Nephron progenitor cell (in vitro differentiated cells): ENCODE measurements around the gene RAD21L1.
"Not testable (repeated sequence)": the region's sequence is repeated elsewhere in the genome, so short reads cannot be mapped to it uniquely, and the experiment has no call there.

Experiments used
- DNase-seq: peaks from one replicate; pipeline ENCODE4 v3.0.0; 2021
- H3K27ac Mint-ChIP-seq: 2 replicates; pipeline ENCODE4 v1.8.0; 2021; ENCODE audit warnings: mild to moderate bottlenecking, moderate library complexity, mixed read lengths
- H3K27me3 Mint-ChIP-seq: 2 replicates; pipeline ENCODE4 v1.8.0; 2021; ENCODE audit warnings: mild to moderate bottlenecking, low read depth, mixed read lengths; ENCODE audit not compliant: poor library complexity
- H3K36me3 Mint-ChIP-seq: 2 replicates; pipeline ENCODE4 v1.8.0; 2021; ENCODE audit warnings: low read depth, mixed read lengths
- H3K4me1 Mint-ChIP-seq: 2 replicates; pipeline ENCODE4 v1.8.0; 2021; ENCODE audit warnings: mixed read lengths
- H3K4me3 Mint-ChIP-seq: 2 replicates; pipeline ENCODE4 v1.8.0; 2021; ENCODE audit warnings: mild to moderate bottlenecking, moderate library complexity, mixed read lengths
- H3K9me3 Mint-ChIP-seq: 2 replicates; pipeline ENCODE4 v1.8.0; 2021; ENCODE audit warnings: mild to moderate bottlenecking, moderate library complexity, mixed read lengths
- CTCF ChIP-seq: fragments of 200-600 bp; sonication (generic); IDR thresholded peaks from 2 replicates; pipeline ENCODE4 v1.5.0; 2021; ENCODE audit warnings: antibody characterized with exemption

RAD21L1 gene

GRCh38 chr20:1242530-1242929 lies 16.7 kb downstream of the RAD21L1 start:
- no peak for TF ChIP-seq CTCF
- DNase-seq, result no peak
- Mint-ChIP-seq H3K27me3 (peaks cover 4% of the 10 kb centered on the region), H3K27ac (no peak overlapping the region), H3K4me1 (peaks cover 17% of the 10 kb centered on the region), H3K9me3 (no peaks in the 10 kb centered on the region), H3K4me3 (no peak overlapping the region), H3K36me3 (no peaks in the 10 kb centered on the region)

- Mint-ChIP-seq H3K27ac (no peak overlapping the region), H3K4me3 (no peak overlapping the region), H3K4me1 (peaks cover 12% of the 10 kb centered on the region), H3K9me3 (no peaks in the 10 kb centered on the region), H3K36me3 (no peaks in the 10 kb centered on the region), H3K27me3 (no peaks in the 10 kb centered on the region)
- no peak for DNase-seq
- no peak for TF ChIP-seq CTCF
Observed at GRCh38 chr20:1245578-1245977, 19.7 kb downstream of the RAD21L1 start.

GRCh38 chr20:1247689-1248088 lies 21.8 kb downstream of the RAD21L1 start:
- no peak for DNase-seq
- Mint-ChIP-seq H3K27me3 (no peaks in the 10 kb centered on the region), H3K4me3 (no peak overlapping the region), H3K27ac (no peak overlapping the region), H3K4me1 (no peaks in the 10 kb centered on the region), H3K36me3 (no peaks in the 10 kb centered on the region), H3K9me3 (no peaks in the 10 kb centered on the region)
- no peak for TF ChIP-seq CTCF

GRCh38 chr20:1250282-1250681 lies 24.4 kb downstream of the RAD21L1 start:
- H3K4me3 Mint-ChIP-seq, result not testable (repeated sequence)

GRCh38 chr20:1252416-1252815 lies 26.6 kb downstream of the RAD21L1 start:
- no peak overlapping the region for H3K4me3 Mint-ChIP-seq
- no peak for DNase-seq
- no peaks in the 10 kb centered on the region for H3K4me1 Mint-ChIP-seq
- H3K9me3 Mint-ChIP-seq, result peaks cover 8% of the 10 kb centered on the region
- no peak for TF ChIP-seq CTCF
- no peak overlapping the region for H3K27ac Mint-ChIP-seq
- H3K27me3 Mint-ChIP-seq, result peaks cover 3% of the 10 kb centered on the region
- H3K36me3 Mint-ChIP-seq, result no peaks in the 10 kb centered on the region

More at GRCh38 chr20:1250282-1250681, 24.4 kb downstream of the RAD21L1 start:
- H3K36me3 Mint-ChIP-seq, H3K27me3 Mint-ChIP-seq, DNase-seq, H3K27ac Mint-ChIP-seq, H3K4me1 Mint-ChIP-seq, H3K9me3 Mint-ChIP-seq: not testable (repeated sequence)

- no peak for DNase-seq
- H3K27ac Mint-ChIP-seq, result no peak overlapping the region
- H3K36me3 Mint-ChIP-seq, result no peaks in the 10 kb centered on the region
- H3K27me3 Mint-ChIP-seq, result peaks cover 3% of the 10 kb centered on the region
- TF ChIP-seq CTCF, result no peak
- no peaks in the 10 kb centered on the region for H3K4me1 Mint-ChIP-seq
- H3K9me3 Mint-ChIP-seq, result peaks cover 8% of the 10 kb centered on the region
- H3K4me3 Mint-ChIP-seq, result no peak overlapping the region
Observed at GRCh38 chr20:1254254-1254653, 28.4 kb downstream of the RAD21L1 start.
